ENCODE data around the gene FER1L5.

Gene FER1L5

GRCh38 chr2:96683307-96683706, 40.7 kb downstream of the FER1L5 start:
- Histone ChIP-seq H3K36me3 (ENCODE audit: control insufficient read depth, insufficient read depth, low read length) (no peaks in the 10 kb centered on the region), H3K4me3 (ENCODE audit: extremely low read depth, insufficient read depth, low read length, poor library complexity, severe bottlenecking) (no peak overlapping the region), H3K4me1 (ENCODE audit: control insufficient read depth, insufficient read depth, low read length, poor library complexity, severe bottlenecking) (no peaks in the 10 kb centered on the region), H3K9me3 (ENCODE audit: control insufficient read depth, low read length) (no peaks in the 10 kb centered on the region), H3K27ac (ENCODE audit: low read depth, low read length, severe bottlenecking) (no peak overlapping the region)
- 89 to 100% methylated on average over 3 of the region's 5 CpGs for WGBS, 2 experiments (ENCODE audit: insufficient coverage in 2 of 2)

- H3K4me3 ChIP-seq (ENCODE audit: extremely low read depth, insufficient read depth, low read length, poor library complexity, severe bottlenecking): no peak overlapping the region
- H3K4me1 ChIP-seq (ENCODE audit: control insufficient read depth, insufficient read depth, low read length, poor library complexity, severe bottlenecking): no peaks in the 10 kb centered on the region
- H3K9me3 ChIP-seq (ENCODE audit: control insufficient read depth, low read length): no peaks in the 10 kb centered on the region
- H3K36me3 ChIP-seq (ENCODE audit: control insufficient read depth, insufficient read depth, low read length): no peaks in the 10 kb centered on the region
- WGBS, 2 experiments (ENCODE audit: insufficient coverage in 2 of 2): 94% methylated on average over 10 to 12 of the region's 13 CpGs
- no peak overlapping the region for H3K27ac ChIP-seq (ENCODE audit: low read depth, low read length, severe bottlenecking)
Observed at GRCh38 chr2:96683972-96684820, 41.6 kb downstream of the FER1L5 start.

- Histone ChIP-seq H3K4me1 (ENCODE audit: control insufficient read depth, insufficient read depth, low read length, poor library complexity, severe bottlenecking) (no peaks in the 10 kb centered on the region), H3K9me3 (ENCODE audit: control insufficient read depth, low read length) (no peaks in the 10 kb centered on the region), H3K4me3 (ENCODE audit: extremely low read depth, insufficient read depth, low read length, poor library complexity, severe bottlenecking) (no peak overlapping the region), H3K36me3 (ENCODE audit: control insufficient read depth, insufficient read depth, low read length) (no peaks in the 10 kb centered on the region), H3K27ac (ENCODE audit: low read depth, low read length, severe bottlenecking) (no peak overlapping the region)
- WGBS, 2 experiments (ENCODE audit: insufficient coverage in 2 of 2): 91 to 94% methylated on average over 8 to 15 of the region's 16 CpGs
Observed at GRCh38 chr2:96684883-96685576, 42.5 kb downstream of the FER1L5 start.

GRCh38 chr2:96685577-96686459, 43.3 kb downstream of the FER1L5 start:
- Histone ChIP-seq H3K36me3 (ENCODE audit: control insufficient read depth, insufficient read depth, low read length) (no peaks in the 10 kb centered on the region), H3K27ac (ENCODE audit: low read depth, low read length, severe bottlenecking) (no peak overlapping the region)

DNA sequence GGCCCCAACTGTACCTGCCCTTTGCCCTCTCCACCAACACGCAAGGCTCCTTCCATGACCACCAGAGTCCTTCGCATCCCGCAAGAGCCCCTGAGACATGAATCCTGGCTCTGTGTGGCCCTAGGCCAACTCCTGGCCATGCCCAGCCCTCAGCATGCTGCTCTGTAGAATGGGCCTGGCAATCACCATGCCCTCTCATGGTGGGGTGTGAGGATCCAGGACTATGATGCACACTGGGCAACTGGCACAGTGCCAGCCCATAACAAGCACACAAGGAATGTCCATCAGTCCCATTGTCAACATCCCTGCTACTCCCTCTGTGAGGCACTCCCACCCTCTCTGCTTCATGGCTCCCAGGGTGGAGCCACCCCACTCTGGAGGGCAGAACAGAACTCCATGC, 44.7 kb downstream of the FER1L5 start:
- no peaks in the 10 kb centered on the region for H3K9me3 ChIP-seq (ENCODE audit: control insufficient read depth, low read length)
- H3K4me3 ChIP-seq (ENCODE audit: extremely low read depth, insufficient read depth, low read length, poor library complexity, severe bottlenecking): no peak overlapping the region
- no peak overlapping the region for H3K27ac ChIP-seq (ENCODE audit: low read depth, low read length, severe bottlenecking)
- no peaks in the 10 kb centered on the region for H3K36me3 ChIP-seq (ENCODE audit: control insufficient read depth, insufficient read depth, low read length)
- H3K4me1 ChIP-seq (ENCODE audit: control insufficient read depth, insufficient read depth, low read length, poor library complexity, severe bottlenecking): no peaks in the 10 kb centered on the region
- 97 to 100% methylated on average over 1 to 3 of the region's 3 CpGs for WGBS, 2 experiments (ENCODE audit: insufficient coverage in 2 of 2)

More at GRCh38 chr2:96685577-96686459, 43.3 kb downstream of the FER1L5 start:
- H3K4me3 ChIP-seq (ENCODE audit: extremely low read depth, insufficient read depth, low read length, poor library complexity, severe bottlenecking): no peak overlapping the region
- 86 to 89% methylated on average over 15 to 19 of the region's 19 CpGs for WGBS, 2 experiments (ENCODE audit: insufficient coverage in 2 of 2)
- H3K9me3 ChIP-seq (ENCODE audit: control insufficient read depth, low read length): no peaks in the 10 kb centered on the region
- H3K4me1 ChIP-seq (ENCODE audit: control insufficient read depth, insufficient read depth, low read length, poor library complexity, severe bottlenecking): no peaks in the 10 kb centered on the region

DNA sequence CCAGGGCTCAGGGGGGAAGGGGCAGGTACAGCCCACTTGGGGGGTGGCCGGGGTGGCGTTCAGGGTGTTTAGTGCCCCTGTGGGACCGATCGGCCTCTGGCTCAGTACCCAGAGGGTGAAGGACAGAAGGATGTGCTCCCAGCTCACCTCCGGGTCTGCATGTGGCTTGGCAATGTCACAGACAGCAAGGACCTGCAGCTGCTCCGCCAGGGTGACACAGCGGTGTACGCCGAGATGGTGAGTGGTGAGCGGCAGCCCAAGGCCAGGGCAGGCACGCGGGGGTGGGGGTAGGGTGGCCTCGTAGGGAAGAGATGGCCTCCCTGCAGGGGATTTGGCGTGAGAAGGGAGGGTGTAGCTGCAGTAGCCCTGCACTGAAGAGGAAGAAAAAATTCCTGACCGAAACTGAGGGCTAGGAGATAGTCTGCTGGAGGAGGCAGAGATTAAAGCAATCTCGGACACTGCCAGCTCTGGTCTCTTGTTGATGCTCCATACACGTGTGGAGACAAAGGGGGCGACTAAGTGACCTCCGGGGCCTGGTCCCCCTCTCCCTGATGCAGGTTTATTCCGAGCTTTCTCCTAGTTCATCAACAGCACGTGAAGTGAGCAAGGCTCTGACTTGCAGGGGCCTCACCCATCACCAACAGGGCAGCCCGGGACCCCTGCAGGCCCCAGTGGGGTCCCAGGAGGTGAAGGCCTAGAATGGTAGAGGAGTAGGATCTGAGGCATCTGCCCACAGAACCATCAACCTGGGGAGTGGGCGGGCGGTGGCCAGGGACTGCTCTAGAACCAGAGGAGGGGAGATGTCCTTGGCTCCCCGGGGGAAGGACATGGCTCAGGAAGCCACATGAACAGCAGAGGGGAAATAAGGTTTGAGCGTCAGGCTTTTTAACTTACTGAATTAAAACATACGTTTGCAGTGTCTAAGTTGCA, 45.4 kb downstream of the FER1L5 start:
- Histone ChIP-seq H3K4me1 (ENCODE audit: control insufficient read depth, insufficient read depth, low read length, poor library complexity, severe bottlenecking) (no peaks in the 10 kb centered on the region), H3K36me3 (ENCODE audit: control insufficient read depth, insufficient read depth, low read length) (no peaks in the 10 kb centered on the region), H3K27ac (ENCODE audit: low read depth, low read length, severe bottlenecking) (no peak overlapping the region), H3K9me3 (ENCODE audit: control insufficient read depth, low read length) (no peaks in the 10 kb centered on the region), H3K4me3 (ENCODE audit: extremely low read depth, insufficient read depth, low read length, poor library complexity, severe bottlenecking) (no peak overlapping the region)
- 76 to 83% methylated on average over 23 to 25 of the region's 27 CpGs for WGBS, 2 experiments (ENCODE audit: insufficient coverage in 2 of 2)

DNA sequence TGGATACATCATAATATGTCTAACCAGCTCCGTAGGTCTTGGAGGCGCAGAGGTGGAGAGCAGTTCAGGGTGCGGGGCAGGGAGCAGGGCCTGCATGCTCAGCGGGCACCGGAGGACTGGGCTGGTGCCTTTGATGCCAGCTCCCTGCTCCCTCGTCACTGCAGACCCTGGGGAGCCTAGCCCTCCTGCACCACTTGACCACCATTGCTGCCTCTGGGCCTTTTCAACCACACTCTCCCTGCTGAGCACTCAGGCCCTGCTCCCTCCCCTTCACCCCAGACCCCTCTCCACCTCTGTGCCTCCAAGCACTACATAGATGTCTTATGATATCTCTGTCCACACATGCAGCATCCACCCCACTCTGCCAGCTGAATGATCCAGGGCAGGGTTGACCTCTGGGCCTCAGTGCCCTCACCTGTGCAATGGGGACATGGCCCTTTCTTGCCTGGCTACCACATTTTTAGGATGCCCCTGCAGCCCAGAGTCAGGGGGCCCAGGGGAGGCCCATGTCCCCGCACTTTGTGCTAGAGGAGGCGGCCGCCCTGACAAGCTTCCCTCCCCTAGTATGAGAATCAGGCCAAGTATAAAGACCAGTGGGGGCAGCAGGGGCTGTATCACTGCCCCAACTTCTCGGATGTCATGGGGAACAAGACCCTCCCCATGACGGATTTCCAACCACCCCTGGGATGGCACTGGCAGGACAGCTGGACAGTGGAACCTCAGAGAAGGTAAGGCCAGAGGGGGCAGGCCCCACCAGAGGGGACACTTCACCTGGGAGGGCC, 46.3 kb downstream of the FER1L5 start:
- Histone ChIP-seq H3K27ac (ENCODE audit: low read depth, low read length, severe bottlenecking) (no peak overlapping the region), H3K4me3 (ENCODE audit: extremely low read depth, insufficient read depth, low read length, poor library complexity, severe bottlenecking) (no peak overlapping the region), H3K36me3 (ENCODE audit: control insufficient read depth, insufficient read depth, low read length) (no peaks in the 10 kb centered on the region), H3K9me3 (ENCODE audit: control insufficient read depth, low read length) (no peaks in the 10 kb centered on the region), H3K4me1 (ENCODE audit: control insufficient read depth, insufficient read depth, low read length, poor library complexity, severe bottlenecking) (no peaks in the 10 kb centered on the region)
- 95 to 98% methylated on average over 10 of the region's 11 CpGs for WGBS, 2 experiments (ENCODE audit: insufficient coverage in 2 of 2)

DNA sequence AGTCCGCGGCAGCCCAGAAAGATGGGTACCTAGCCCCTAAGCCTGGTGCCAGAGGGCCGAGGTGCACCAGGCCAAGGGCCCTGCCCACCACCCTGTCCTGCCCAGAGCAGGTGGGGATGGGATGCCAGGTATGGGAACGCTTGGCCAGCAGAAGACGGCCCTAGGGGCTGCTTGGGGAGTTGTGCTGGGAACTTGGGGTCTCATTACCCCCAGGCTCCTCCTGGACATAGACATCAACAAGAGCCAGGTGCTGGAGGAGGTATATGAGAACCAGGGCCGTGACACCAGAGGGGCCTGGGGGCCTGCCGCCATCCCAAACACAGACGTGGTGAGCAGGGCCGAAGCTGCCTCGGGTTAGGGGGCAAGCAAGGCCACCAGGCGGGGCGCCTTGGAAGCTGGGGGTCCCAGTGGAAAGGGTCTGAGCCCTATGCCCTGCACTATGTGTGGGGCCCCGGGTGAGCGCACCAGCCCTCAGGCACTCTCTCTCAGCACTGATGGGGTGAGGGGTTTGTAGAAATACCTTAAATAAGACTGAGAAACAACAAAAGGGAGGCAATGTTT, 46.9 kb downstream of the FER1L5 start:
- H3K4me3 ChIP-seq (ENCODE audit: extremely low read depth, insufficient read depth, low read length, poor library complexity, severe bottlenecking): no peak overlapping the region
- no peaks in the 10 kb centered on the region for H3K4me1 ChIP-seq (ENCODE audit: control insufficient read depth, insufficient read depth, low read length, poor library complexity, severe bottlenecking)
- 88 to 92% methylated on average over 11 to 12 of the region's 14 CpGs for WGBS, 2 experiments (ENCODE audit: insufficient coverage in 2 of 2)
- H3K27ac ChIP-seq (ENCODE audit: low read depth, low read length, severe bottlenecking): no peak overlapping the region
- no peaks in the 10 kb centered on the region for H3K9me3 ChIP-seq (ENCODE audit: control insufficient read depth, low read length)
- no peaks in the 10 kb centered on the region for H3K36me3 ChIP-seq (ENCODE audit: control insufficient read depth, insufficient read depth, low read length)

DNA sequence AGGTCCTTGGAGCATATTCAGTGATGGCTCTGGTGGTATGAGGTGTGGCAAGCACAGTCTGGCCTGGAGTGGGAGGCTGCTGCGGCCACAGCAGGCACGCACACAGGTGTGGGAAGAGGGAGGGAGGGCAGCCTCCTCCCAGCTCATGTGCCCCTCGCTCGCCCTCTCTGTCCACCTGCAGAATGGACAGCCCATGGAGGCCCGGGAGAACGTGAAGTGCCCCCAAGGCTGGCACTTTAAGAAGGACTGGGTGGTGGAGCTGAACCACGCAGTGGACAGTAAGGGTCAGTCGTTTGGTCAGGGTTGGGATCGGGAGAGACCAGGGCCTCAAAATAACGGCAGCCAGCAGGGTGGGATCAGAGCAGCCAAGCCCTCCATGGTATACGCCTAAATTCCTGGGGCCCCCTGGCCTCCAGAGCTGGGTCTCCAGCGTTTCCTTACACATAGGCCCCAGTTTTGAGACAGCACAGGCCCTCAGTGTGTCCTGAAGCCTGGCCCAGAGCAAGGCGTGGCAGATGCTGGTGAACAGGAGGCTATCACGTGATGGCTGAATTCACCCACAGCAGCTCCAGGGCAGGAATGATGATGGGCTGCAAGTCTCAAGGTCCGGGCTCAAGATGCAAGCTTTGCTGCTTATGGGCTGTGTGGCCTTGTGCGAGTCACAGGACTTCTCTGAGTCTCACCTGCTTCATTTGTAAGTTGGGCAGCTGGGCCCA, 47.9 kb downstream of the FER1L5 start:
- Histone ChIP-seq H3K4me1 (ENCODE audit: control insufficient read depth, insufficient read depth, low read length, poor library complexity, severe bottlenecking) (no peaks in the 10 kb centered on the region), H3K27ac (ENCODE audit: low read depth, low read length, severe bottlenecking) (no peak overlapping the region), H3K36me3 (ENCODE audit: control insufficient read depth, insufficient read depth, low read length) (no peaks in the 10 kb centered on the region), H3K9me3 (ENCODE audit: control insufficient read depth, low read length) (no peaks in the 10 kb centered on the region), H3K4me3 (ENCODE audit: extremely low read depth, insufficient read depth, low read length, poor library complexity, severe bottlenecking) (no peak overlapping the region)
- 89 to 90% methylated on average over 15 of the region's 16 CpGs for WGBS, 2 experiments (ENCODE audit: insufficient coverage in 2 of 2)
